Cardiac muscle cell (in vitro differentiated cells and primary cell): ENCODE measurements around the gene TAPT1. TPM values are rescaled to one million over a fixed set of nuclear protein-coding genes. Genes with fewer than 3 reads are reported as not detected.

Source experiments
- DNase-seq, 2 donors: peaks; one replicate each; pipeline versions ENCODE4 v3.0.0 to v3.0.0-alpha.2; 2010 to 2017; ENCODE audit warnings: low read depth in 1 of 2, low spot score in 1 of 2
- H3K27ac ChIP-seq: fragments of 200-600 bp; sonication (generic); 2 replicates; pipeline ENCODE4 v1.5.1; 2016
- H3K27me3 ChIP-seq: fragments of 200-600 bp; sonication (generic); 2 replicates; pipeline ENCODE4 v1.6.0; 2016; ENCODE audit warnings: control low read depth
- H3K36me3 ChIP-seq: fragments of 200-600 bp; sonication (generic); 2 replicates; pipeline ENCODE4 v1.5.1; 2016; ENCODE audit warnings: control low read depth
- H3K4me1 ChIP-seq: fragments of 200-600 bp; sonication (generic); 2 replicates; pipeline ENCODE4 v1.8.1; 2017; ENCODE audit warnings: low read depth, mild to moderate bottlenecking, mixed run types
- H3K4me3 ChIP-seq: fragments of 200-600 bp; sonication (generic); 2 replicates; pipeline ENCODE4 v1.5.1; 2016; ENCODE audit warnings: mild to moderate bottlenecking
- H3K9me3 ChIP-seq: fragments of 200-600 bp; sonication (generic); 2 replicates; pipeline ENCODE4 v1.5.1; 2017; ENCODE audit warnings: low read depth, mild to moderate bottlenecking, control low read depth
- polyA plus RNA-seq: library from polyadenylated mRNA; unstranded; fragments of >200 nt; fragmentation: Nextera tagmentation; extraction: Ambion mirVana; gene quantifications from 2 replicates; pipeline ENCODE4 v1.2.1, GENCODE V29; 2016
- total RNA-seq: library from RNA; depleted of rRNA; stranded (reverse); fragments of >200 nt; gene quantifications from 2 replicates; pipeline ENCODE4 v1.2.3, GENCODE V29; 2016
- TF ChIP-seq, protein P1 (sequence below): IDR thresholded peaks from 2 replicates; pipeline ENCODE4 v1.5.1; 2012; ENCODE audit warnings: low read depth, mild to moderate bottlenecking, low read length

TAPT1 gene
- total and polyA plus RNA-seq, 2 experiments from 2014 or later = 9.8 to 16.9 TPM

DNA sequence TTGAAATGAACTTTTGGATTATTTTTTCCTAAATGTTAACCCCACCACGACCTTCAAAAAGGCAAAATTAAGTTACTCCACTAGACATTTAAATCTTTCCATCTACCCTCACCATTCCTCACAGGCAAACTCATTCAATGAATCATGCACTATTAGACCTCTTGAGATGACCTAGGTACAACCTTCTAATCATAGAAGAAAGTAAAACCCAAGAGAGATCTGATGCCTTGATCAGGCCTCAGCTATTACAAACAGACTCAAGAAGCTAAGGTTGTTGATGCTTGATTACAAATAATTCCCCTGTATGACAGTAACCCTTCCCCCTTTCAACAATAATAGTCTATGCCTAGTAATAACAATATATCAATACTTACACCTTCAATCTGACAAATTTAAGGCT lies 18.9 kb downstream of the TAPT1 start:
- Histone ChIP-seq H3K27ac (no peak overlapping the region), H3K27me3 (no peaks in the 10 kb centered on the region), H3K4me1 (no peaks in the 10 kb centered on the region), H3K36me3 (no peaks in the 10 kb centered on the region), H3K4me3 (no peak overlapping the region), H3K9me3 (no peaks in the 10 kb centered on the region)
- TF ChIP-seq, protein P1, sequence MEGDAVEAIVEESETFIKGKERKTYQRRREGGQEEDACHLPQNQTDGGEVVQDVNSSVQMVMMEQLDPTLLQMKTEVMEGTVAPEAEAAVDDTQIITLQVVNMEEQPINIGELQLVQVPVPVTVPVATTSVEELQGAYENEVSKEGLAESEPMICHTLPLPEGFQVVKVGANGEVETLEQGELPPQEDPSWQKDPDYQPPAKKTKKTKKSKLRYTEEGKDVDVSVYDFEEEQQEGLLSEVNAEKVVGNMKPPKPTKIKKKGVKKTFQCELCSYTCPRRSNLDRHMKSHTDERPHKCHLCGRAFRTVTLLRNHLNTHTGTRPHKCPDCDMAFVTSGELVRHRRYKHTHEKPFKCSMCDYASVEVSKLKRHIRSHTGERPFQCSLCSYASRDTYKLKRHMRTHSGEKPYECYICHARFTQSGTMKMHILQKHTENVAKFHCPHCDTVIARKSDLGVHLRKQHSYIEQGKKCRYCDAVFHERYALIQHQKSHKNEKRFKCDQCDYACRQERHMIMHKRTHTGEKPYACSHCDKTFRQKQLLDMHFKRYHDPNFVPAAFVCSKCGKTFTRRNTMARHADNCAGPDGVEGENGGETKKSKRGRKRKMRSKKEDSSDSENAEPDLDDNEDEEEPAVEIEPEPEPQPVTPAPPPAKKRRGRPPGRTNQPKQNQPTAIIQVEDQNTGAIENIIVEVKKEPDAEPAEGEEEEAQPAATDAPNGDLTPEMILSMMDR = no peak
- no peak for DNase-seq

DNA sequence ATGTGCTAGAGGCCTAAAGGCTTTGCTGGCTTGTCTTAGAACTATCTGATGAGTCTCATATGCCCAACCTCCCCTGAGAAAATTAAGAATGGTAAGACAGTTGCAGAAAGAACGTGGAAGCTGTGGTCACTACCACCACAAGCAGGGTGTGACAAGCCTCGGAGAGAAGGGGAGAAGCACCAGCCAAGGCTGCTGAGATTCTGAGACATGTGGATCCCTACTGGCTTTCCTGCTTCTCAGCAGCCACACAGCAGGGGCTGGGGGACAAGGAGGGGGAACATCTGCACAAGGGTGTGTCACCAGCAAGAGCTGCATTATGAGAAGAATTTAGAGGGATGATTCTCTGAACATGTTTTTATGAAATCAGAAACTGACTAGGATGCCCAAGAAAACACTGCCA lies 19.4 kb downstream of the TAPT1 start:
- H3K27ac ChIP-seq = no peak overlapping the region
- H3K4me1 ChIP-seq = no peaks in the 10 kb centered on the region
- TF ChIP-seq, protein P1 = no peak
- DNase-seq = no peak
- no peaks in the 10 kb centered on the region for H3K27me3 ChIP-seq
- no peak overlapping the region for H3K4me3 ChIP-seq
- H3K9me3 ChIP-seq = no peaks in the 10 kb centered on the region
- H3K36me3 ChIP-seq = no peaks in the 10 kb centered on the region

DNA sequence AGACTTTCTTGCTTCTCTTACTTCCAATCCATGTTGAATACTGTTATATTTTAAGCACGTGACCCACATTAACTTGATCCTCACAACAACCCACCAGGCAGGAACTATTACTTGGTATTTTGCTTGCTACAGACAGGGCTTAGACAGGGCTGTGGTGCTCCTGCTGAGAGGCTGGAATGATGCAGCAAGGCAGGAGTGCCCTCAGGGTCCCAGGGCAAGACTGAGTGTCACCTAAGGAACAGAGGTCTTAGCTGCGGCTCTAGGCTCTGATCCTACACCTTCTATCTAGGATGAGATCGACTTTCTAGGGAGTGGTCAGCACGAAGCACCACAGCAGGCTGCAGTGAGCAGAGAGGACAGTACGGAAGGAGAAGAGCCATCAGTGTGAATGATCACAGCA lies 20.0 kb downstream of the TAPT1 start:
- Histone ChIP-seq H3K27ac (no peak overlapping the region), H3K4me3 (no peak overlapping the region), H3K27me3 (no peaks in the 10 kb centered on the region), H3K9me3 (no peaks in the 10 kb centered on the region), H3K36me3 (no peaks in the 10 kb centered on the region), H3K4me1 (no peaks in the 10 kb centered on the region)
- TF ChIP-seq, protein P1 = no peak
- no peak for DNase-seq

DNA sequence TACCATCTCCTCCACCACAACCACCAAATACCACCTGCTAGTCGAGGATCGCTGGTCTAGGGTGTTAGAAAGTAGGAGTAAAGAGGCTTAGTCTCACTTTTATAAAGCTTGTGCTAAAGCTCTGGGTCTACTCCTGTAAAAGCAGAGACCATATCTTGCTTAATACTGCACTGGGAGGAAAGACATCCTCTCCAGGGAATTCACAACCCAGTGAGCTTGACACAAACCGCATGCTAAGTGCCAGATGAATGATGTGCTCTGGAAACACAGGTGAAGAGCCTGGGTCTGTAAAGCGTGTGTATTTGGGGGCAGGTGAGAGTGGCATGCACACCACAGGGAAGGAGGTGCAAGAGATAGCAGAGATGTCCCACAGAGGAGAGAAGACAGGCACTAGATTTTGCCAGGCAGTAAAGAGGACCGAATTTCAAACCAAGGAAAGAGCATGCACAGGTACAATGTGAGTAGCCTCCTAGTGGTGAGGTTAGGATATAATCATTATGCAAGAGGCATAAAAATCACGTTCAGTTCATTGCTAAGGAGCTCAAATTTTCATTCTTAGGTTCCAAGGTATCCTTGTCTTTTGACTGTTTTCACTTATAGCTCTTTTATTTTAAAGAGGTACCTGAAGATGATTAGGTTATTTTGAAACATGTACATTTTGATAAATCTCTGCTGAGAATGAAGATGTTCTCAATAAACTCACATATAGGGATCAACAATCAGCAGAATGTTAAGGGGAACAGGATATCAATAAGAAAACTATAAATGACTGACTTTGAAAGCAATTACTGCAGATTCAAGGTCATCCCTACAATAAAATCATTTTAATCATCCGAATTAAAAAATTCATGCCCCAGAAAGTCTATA lies 20.7 kb downstream of the TAPT1 start:
- Histone ChIP-seq H3K4me1 (no peaks in the 10 kb centered on the region), H3K27ac (no peak overlapping the region), H3K27me3 (no peaks in the 10 kb centered on the region), H3K9me3 (no peaks in the 10 kb centered on the region), H3K4me3 (no peak overlapping the region), H3K36me3 (no peaks in the 10 kb centered on the region)
- DNase-seq = peak; percentile 40 to 58
- TF ChIP-seq, protein P1 = peak; percentile 57

GRCh38 chr4:16204505-16204904 lies 21.8 kb downstream of the TAPT1 start:
- Histone ChIP-seq H3K27me3 (no peaks in the 10 kb centered on the region), H3K4me1 (no peaks in the 10 kb centered on the region), H3K4me3 (no peak overlapping the region), H3K27ac (no peak overlapping the region), H3K9me3 (no peaks in the 10 kb centered on the region), H3K36me3 (no peaks in the 10 kb centered on the region)
- no peak for DNase-seq
- TF ChIP-seq, protein P1 = no peak
